SJCRH30 (cell line): ENCODE measurements around the gene GPT2. TPM values are rescaled to one million over a fixed set of nuclear protein-coding genes. Genes with fewer than 3 reads are reported as not detected.

Source experiments
- DNase-seq, 2 experiments: peaks; one replicate each; pipeline ENCODE4 v3.0.0-alpha.2; 2015 to 2020
- H3K27ac ChIP-seq: fragments of 250-450 bp; sonication (Bioruptor Pico); 2 replicates; pipeline ENCODE4 v1.5.1; 2020; ENCODE audit warnings: mild to moderate bottlenecking, moderate library complexity
- H3K27me3 ChIP-seq: fragments of 250-450 bp; sonication (Bioruptor Pico); 2 replicates; pipeline ENCODE4 v1.5.1; 2020; ENCODE audit warnings: mild to moderate bottlenecking, moderate library complexity
- H3K36me3 ChIP-seq: fragments of 250-450 bp; sonication (Bioruptor Pico); 2 replicates; pipeline ENCODE4 v1.5.1; 2020; ENCODE audit warnings: mild to moderate bottlenecking, moderate library complexity
- H3K4me1 ChIP-seq: fragments of 250-450 bp; sonication (Bioruptor Pico); 2 replicates; pipeline ENCODE4 v1.5.1; 2020; ENCODE audit warnings: mild to moderate bottlenecking, moderate library complexity
- H3K4me3 ChIP-seq: fragments of 250-450 bp; sonication (Bioruptor Pico); 2 replicates; pipeline ENCODE4 v1.5.1; 2020; ENCODE audit warnings: mild to moderate bottlenecking, moderate library complexity
- H3K9me3 ChIP-seq: fragments of 250-450 bp; sonication (Bioruptor Pico); replicated peaks from 2 replicates; pipeline ENCODE4 v1.5.1; 2020; ENCODE audit warnings: mild to moderate bottlenecking, moderate library complexity
- total RNA-seq: library from RNA; depleted of rRNA; stranded (reverse); fragments of >200 nt; shearing (Covaris generic); gene quantifications from 2 replicates; pipeline ENCODE4 v1.2.3, GENCODE V29; 2014

The GPT2 gene
- total RNA-seq, 1 experiment from 2014 or later = 17.2 TPM

- H3K36me3 ChIP-seq = no peaks in the 10 kb centered on the region
- DNase-seq = no peak
- no peaks in the 10 kb centered on the region for H3K27me3 ChIP-seq
- no peak overlapping the region for H3K4me3 ChIP-seq
- peaks cover 28% of the 10 kb centered on the region for H3K4me1 ChIP-seq
- no peak overlapping the region for H3K27ac ChIP-seq
- no peaks in the 10 kb centered on the region for H3K9me3 ChIP-seq
These were observed 15.4 kb downstream of the GPT2 start for GRCh38 chr16:46899443-46900143.

GRCh38 chr16:46900455-46901235, 16.5 kb downstream of the GPT2 start:
- Histone ChIP-seq H3K36me3 (no peaks in the 10 kb centered on the region), H3K4me1 (peaks cover 26% of the 10 kb centered on the region)
- no peak for DNase-seq

DNA sequence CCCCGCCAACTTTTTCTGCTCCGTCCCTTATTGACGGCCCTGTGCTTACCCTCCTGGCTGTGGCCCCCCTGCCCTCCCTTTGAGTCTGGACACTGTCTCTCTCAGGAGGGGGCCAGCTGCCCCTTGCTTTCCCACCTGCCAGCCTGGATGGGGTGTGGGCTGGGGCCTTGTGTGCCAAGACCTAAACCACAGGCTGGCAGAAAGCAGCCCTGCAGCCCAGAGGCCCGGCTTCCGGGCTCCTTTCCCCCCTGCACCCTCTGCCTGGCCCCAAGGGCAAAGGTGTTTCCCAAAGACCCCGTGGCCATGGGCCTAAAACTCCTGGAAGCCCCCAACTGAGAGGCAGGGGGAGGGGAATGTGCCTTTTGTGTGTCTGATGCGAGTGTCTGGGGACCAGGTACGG, 17.5 kb downstream of the GPT2 start:
- no peaks in the 10 kb centered on the region for H3K36me3 ChIP-seq
- no peaks in the 10 kb centered on the region for H3K27me3 ChIP-seq
- H3K4me3 ChIP-seq = no peak overlapping the region
- H3K27ac ChIP-seq = no peak overlapping the region
- no peak for DNase-seq
- H3K9me3 ChIP-seq = no peaks in the 10 kb centered on the region
- H3K4me1 ChIP-seq = peaks cover 17% of the 10 kb centered on the region

More at GRCh38 chr16:46900455-46901235, 16.5 kb downstream of the GPT2 start:
- H3K4me3 ChIP-seq = no peak overlapping the region
- H3K27me3 ChIP-seq = no peaks in the 10 kb centered on the region
- H3K27ac ChIP-seq = no peak overlapping the region
- no peaks in the 10 kb centered on the region for H3K9me3 ChIP-seq

DNA sequence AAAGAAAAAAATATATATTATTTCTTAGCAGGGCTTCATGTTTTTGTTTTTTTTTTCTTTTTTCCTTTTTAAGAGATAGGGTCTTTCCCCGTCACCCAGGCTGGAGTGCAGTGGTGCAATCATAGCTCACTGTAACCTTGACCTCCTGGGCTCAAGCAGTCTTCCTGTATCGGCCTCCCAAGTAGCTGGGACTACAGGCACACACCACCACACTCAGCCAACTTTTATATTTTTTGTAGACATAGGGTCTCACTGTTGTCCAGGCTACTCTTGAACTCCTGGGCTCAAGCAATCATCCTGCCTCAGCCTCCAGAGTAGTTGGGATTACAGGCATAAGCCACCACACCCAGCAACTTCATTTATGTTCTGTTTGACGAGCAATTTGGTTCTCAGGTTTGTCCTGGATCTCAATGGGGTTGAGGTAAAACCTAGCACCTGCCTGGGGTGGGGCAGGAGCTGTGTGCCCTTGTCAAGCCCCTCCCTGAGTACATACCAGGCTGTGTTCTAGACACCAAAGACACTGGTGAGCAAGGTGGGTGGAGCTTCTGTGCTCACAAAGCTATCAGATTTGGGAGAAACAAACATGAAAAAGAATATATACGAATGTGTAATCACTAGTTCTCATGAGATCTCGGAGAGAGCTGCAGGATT, 19.2 kb downstream of the GPT2 start:
- Histone ChIP-seq H3K4me3 (no peak overlapping the region), H3K9me3 (no peaks in the 10 kb centered on the region), H3K36me3 (no peaks in the 10 kb centered on the region), H3K4me1 (peaks cover 2% of the 10 kb centered on the region; the same call in 1 of the 2 replicates), H3K27me3 (no peaks in the 10 kb centered on the region), H3K27ac (no peak overlapping the region)
- no peak for DNase-seq

DNA sequence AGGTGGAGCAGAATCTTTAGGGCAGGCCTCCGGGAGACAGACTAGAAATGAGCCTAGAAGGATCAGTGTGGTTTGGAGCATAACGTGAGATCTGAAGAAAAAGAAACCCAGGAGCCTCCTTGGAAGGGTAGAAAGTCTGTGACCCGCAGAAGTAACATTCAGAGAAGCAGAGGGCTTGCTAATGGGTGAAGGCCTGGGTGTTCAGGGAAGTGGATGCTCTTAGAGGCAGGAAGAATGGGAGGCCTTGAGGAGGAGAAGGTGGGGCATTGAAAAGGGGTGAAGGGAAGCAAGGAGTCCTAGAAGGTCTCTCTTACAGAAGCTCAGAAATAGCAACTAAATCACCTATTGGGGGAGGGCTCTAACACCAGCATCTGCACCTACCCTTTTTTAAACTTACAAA, 20.3 kb downstream of the GPT2 start:
- no peak for DNase-seq
- H3K4me3 ChIP-seq = no peak overlapping the region

GRCh38 chr16:46906360-46907060, 22.3 kb downstream of the GPT2 start:
- H3K4me1 ChIP-seq = no peaks in the 10 kb centered on the region
- no peak overlapping the region for H3K4me3 ChIP-seq
- H3K27me3 ChIP-seq = no peaks in the 10 kb centered on the region
- DNase-seq = no peak
- H3K9me3 ChIP-seq = no peaks in the 10 kb centered on the region
- no peak overlapping the region for H3K27ac ChIP-seq
- H3K36me3 ChIP-seq = 0 out of 2 replicates have a peak, but pooled peaks cover 2% of the 10 kb centered on the region

More for the DNA sequence above, 20.3 kb downstream of the GPT2 start:
- Histone ChIP-seq H3K9me3 (no peaks in the 10 kb centered on the region), H3K27ac (no peak overlapping the region), H3K27me3 (no peaks in the 10 kb centered on the region), H3K36me3 (no peaks in the 10 kb centered on the region), H3K4me1 (no peaks in the 10 kb centered on the region)

DNA sequence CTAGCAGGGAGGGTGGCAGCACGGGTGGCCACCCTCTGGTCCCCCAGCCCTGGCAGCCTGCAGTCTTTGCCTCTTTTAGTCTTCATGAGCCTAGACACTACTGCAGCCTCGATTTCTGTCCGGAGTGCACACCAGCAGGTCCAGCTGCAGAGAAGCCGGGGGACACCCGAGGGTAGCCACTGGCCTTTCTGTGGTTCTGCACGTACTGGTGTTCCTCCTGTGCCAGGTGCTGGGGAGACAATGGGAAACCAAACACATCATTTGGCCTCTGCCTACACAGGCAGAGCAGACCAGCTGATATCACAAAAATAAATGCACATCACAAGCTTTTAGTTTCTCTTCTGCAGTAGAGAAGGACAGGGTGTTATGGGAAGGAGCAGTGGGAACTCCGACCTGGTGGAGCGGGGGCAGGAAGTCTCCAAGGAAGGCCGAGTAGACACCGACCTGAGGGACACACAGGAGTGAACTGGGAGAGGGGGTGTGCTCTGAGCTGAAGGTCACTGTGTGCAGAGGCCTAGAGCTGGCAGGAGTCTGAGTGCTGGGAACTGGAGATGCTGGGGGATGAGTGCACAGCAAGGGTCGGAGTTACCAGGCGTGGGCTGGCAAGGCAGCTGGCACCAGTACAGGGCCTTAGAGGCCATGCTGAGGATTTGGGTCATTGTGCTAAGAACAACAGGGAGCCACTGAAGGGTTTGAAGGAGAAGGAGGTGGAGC, 23.1 kb downstream of the GPT2 start:
- no peaks in the 10 kb centered on the region for H3K27me3 ChIP-seq
- 0 out of 2 replicates have a peak, but pooled peaks cover 2% of the 10 kb centered on the region for H3K36me3 ChIP-seq

GRCh38 chr16:46908540-46909372, 24.6 kb downstream of the GPT2 start:
- Histone ChIP-seq H3K36me3 (0 out of 2 replicates have a peak, but pooled peaks cover 2% of the 10 kb centered on the region), H3K27me3 (no peaks in the 10 kb centered on the region), H3K4me1 (no peaks in the 10 kb centered on the region), H3K9me3 (no peaks in the 10 kb centered on the region), H3K27ac (no peak overlapping the region), H3K4me3 (no peak overlapping the region)
- DNase-seq = peak; percentile 62 to 84

More for the DNA sequence above, 23.1 kb downstream of the GPT2 start:
- no peak for DNase-seq
- Histone ChIP-seq H3K4me3 (no peak overlapping the region), H3K27ac (no peak overlapping the region), H3K4me1 (no peaks in the 10 kb centered on the region), H3K9me3 (no peaks in the 10 kb centered on the region)

DNA sequence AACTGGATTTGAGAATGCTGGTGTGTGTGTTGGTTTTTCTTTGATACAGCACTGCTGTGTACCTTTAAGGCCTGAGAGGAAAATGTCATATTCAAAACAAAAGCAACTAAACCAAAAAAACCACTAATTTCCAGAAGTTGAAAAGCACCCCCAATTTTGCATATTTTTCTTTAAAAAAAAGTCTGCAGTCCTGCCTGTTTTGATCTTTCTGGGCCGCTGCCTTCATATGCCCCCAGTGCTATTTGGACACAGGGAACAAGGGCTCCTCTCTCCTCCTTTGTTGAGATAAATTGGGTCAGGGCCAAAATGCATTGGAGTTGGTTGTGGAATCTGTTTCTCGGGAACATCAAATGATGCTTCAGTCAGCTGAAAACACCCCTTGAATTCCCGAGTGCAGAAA, 26.9 kb downstream of the GPT2 start:
- no peak overlapping the region for H3K27ac ChIP-seq

DNA sequence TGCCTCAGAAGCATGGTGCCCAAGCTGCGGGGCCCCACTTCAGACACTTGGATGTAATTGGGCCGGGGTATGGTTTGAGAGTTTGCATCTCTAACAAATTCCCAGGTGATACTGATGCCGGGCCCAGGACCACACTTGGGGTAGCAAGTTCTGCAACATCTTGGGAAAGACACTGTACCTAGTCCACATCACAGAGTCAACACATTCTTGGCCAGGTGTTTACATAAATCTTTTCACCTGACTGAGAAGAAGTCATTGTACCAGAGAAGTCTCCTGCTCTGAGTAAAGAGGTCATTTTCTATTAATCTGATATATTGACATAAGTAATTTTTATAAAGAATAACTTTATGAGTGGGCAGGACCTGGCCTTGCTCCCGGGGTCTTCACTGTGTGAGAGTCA, 27.5 kb downstream of the GPT2 start:
- no peaks in the 10 kb centered on the region for H3K27me3 ChIP-seq
- H3K4me1 ChIP-seq = no peaks in the 10 kb centered on the region
- H3K36me3 ChIP-seq = peaks cover 7% of the 10 kb centered on the region; the same call in 1 of the 2 replicates
- no peaks in the 10 kb centered on the region for H3K9me3 ChIP-seq
- no peak overlapping the region for H3K27ac ChIP-seq
- no peak for DNase-seq
- no peak overlapping the region for H3K4me3 ChIP-seq

More for the DNA sequence above, 26.9 kb downstream of the GPT2 start:
- H3K27me3 ChIP-seq = no peaks in the 10 kb centered on the region
- no peaks in the 10 kb centered on the region for H3K4me1 ChIP-seq
- no peaks in the 10 kb centered on the region for H3K9me3 ChIP-seq
- peaks cover 7% of the 10 kb centered on the region; the same call in 1 of the 2 replicates for H3K36me3 ChIP-seq
- no peak for DNase-seq
- H3K4me3 ChIP-seq = no peak overlapping the region

GRCh38 chr16:46914556-46915201, 30.5 kb downstream of the GPT2 start:
- Histone ChIP-seq H3K4me1 (no peaks in the 10 kb centered on the region), H3K27me3 (no peaks in the 10 kb centered on the region), H3K9me3 (no peaks in the 10 kb centered on the region), H3K36me3 (peaks cover 7% of the 10 kb centered on the region; the same call in 1 of the 2 replicates), H3K27ac (no peak overlapping the region), H3K4me3 (no peak overlapping the region)
- DNase-seq = no peak

- no peaks in the 10 kb centered on the region for H3K9me3 ChIP-seq
- peaks cover 7% of the 10 kb centered on the region; the same call in 1 of the 2 replicates for H3K36me3 ChIP-seq
- H3K4me1 ChIP-seq = no peaks in the 10 kb centered on the region
- no peak for DNase-seq
- no peak overlapping the region for H3K4me3 ChIP-seq
- H3K27ac ChIP-seq = no peak overlapping the region
- H3K27me3 ChIP-seq = no peaks in the 10 kb centered on the region
These were observed 31.4 kb downstream of the GPT2 start for GRCh38 chr16:46915483-46916025.
